Measurements from ENCODE around the gene PAQR9. TPM values are rescaled to one million over a fixed set of nuclear protein-coding genes. Genes with fewer than 3 reads are reported as not detected.

Gene PAQR9
- total and polyA plus RNA-seq, 9 of the 15 experiments (the other 6 are each of a cell fraction or from before 2014, with no cell fraction given), result 0.04 to 0.58 (median 0.22) TPM

- TF ChIP-seq, protein P1, sequence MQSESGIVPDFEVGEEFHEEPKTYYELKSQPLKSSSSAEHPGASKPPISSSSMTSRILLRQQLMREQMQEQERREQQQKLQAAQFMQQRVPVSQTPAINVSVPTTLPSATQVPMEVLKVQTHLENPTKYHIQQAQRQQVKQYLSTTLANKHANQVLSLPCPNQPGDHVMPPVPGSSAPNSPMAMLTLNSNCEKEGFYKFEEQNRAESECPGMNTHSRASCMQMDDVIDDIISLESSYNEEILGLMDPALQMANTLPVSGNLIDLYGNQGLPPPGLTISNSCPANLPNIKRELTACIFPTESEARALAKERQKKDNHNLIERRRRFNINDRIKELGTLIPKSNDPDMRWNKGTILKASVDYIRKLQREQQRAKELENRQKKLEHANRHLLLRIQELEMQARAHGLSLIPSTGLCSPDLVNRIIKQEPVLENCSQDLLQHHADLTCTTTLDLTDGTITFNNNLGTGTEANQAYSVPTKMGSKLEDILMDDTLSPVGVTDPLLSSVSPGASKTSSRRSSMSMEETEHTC (IDR thresholded peaks at IDR 0.05), result no peak
- TF ChIP-seq ZFP91 (CRISPR knock-in tag; IDR thresholded peaks at IDR 0.05) (no peak), HCFC1 (IDR thresholded peaks at IDR 0.05; ENCODE audit: low read depth, low read length) (no peak), SMC3 (conservative IDR thresholded peaks at IDR 0.05; ENCODE audit: insufficient read depth, low read depth, low read length) (no peak), POLR2A (conservative IDR thresholded peaks at IDR 0.05) (peak; percentile 60; the same call in 1 of the 2 replicates), TAF9B (IDR thresholded peaks at IDR 0.05; ENCODE audit: partially characterized antibody) (no peak), ZNF695 (CRISPR knock-in tag; IDR thresholded peaks at IDR 0.05) (no peak), KAT7 (CRISPR knock-in tag; IDR thresholded peaks at IDR 0.05; ENCODE audit: borderline replicate concordance) (no peak), TFAM (CRISPR knock-in tag; conservative IDR thresholded peaks at IDR 0.05) (no peak), HMG20A (CRISPR knock-in tag; conservative IDR thresholded peaks at IDR 0.05) (no peak), OTX1 (CRISPR knock-in tag; IDR thresholded peaks at IDR 0.05) (no peak), ZBTB5 (IDR thresholded peaks at IDR 0.05) (no peak), TRIM24 (IDR thresholded peaks at IDR 0.05) (no peak), PTRF (tag; IDR thresholded peaks at IDR 0.05) (no peak), SMARCE1 (IDR thresholded peaks at IDR 0.05) (no peak), ZNF584 (CRISPR knock-in tag; IDR thresholded peaks at IDR 0.05; ENCODE audit: low read depth) (no peak), NFIX (CRISPR knock-in tag; IDR thresholded peaks at IDR 0.05; ENCODE audit: low read depth) (no peak)
- TF ChIP-seq, protein P2, sequence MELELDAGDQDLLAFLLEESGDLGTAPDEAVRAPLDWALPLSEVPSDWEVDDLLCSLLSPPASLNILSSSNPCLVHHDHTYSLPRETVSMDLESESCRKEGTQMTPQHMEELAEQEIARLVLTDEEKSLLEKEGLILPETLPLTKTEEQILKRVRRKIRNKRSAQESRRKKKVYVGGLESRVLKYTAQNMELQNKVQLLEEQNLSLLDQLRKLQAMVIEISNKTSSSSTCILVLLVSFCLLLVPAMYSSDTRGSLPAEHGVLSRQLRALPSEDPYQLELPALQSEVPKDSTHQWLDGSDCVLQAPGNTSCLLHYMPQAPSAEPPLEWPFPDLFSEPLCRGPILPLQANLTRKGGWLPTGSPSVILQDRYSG (tag; conservative IDR thresholded peaks at IDR 0.05; ENCODE audit: low read depth), result no peak
- TF ChIP-seq, protein P3, sequence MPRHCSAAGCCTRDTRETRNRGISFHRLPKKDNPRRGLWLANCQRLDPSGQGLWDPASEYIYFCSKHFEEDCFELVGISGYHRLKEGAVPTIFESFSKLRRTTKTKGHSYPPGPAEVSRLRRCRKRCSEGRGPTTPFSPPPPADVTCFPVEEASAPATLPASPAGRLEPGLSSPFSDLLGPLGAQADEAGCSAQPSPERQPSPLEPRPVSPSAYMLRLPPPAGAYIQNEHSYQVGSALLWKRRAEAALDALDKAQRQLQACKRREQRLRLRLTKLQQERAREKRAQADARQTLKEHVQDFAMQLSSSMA (CRISPR knock-in tag; IDR thresholded peaks at IDR 0.05), result no peak
Measured at GRCh38 chr3:142963516-142964448, at the start of gene PAQR9 (continued).

Measured in K562 (cell line).